ENCODE results near the gene USP3. TPM values are rescaled to one million over a fixed set of nuclear protein-coding genes. Genes with fewer than 3 reads are reported as not detected.
A peak's percentile ranks its signal among the peaks of the same experiment; 100 is the strongest.

The USP3 gene
- total and polyA plus RNA-seq, 5 experiments from 2014 or later, result 31.6 to 136 (median 42.9) TPM

GRCh38 chr15:63586790-63587189 is 82.4 kb downstream of the USP3 start:
- H3K4me3 Mint-ChIP-seq, result no peak overlapping the region
- POLR2A ChIA-PET, result no interaction called here
- H3K4me1 Mint-ChIP-seq, result peaks cover 23 to 26% (median 24%) of the 10 kb centered on the region in 4 donors
- peaks cover 30 to 87% (median 58%) of the 10 kb centered on the region in 3 donors for H3K36me3 Mint-ChIP-seq
- ATAC-seq (no peak), DNase-seq (no peak)
- H3K27me3 Mint-ChIP-seq, result no peaks in the 10 kb centered on the region
- H3K27ac Mint-ChIP-seq, result peak overlapping the region in 8 of 10 donors; percentile 8 to 64 (median 34)
- H3K9me3 Mint-ChIP-seq, result peaks cover 0 to 2% (median 0%) of the 10 kb centered on the region in 9 donors

DNA sequence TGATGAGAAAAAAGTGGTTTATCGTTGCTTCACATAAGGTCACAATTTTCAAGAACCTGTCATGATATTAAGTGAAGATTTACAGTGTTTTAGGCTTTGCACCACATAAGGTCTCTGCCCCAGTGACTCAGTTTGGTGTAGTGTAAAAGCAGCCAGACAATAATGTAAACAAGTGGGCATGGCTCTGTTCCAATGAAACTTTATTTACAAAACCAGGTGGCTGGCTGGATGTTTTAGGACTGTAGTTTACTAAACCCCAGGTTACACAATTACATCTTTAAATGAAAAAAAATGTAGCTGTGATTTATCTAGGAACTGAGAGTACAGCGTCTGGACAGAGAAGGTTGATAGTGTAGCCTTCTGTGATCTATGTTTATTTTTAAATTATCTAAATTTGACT is 83.1 kb downstream of the USP3 start:
- peaks cover 20 to 30% (median 23%) of the 10 kb centered on the region in 4 donors for H3K4me1 Mint-ChIP-seq
- no peaks in the 10 kb centered on the region for H3K27me3 Mint-ChIP-seq
- H3K36me3 Mint-ChIP-seq, result peaks cover 26 to 86% (median 54%) of the 10 kb centered on the region in 3 donors
- H3K27ac Mint-ChIP-seq, result peak overlapping the region in 1 of 10 donors; percentile 11
- ATAC-seq (no peak), DNase-seq (no peak)
- POLR2A ChIA-PET, result interaction anchor here (1.1 to 1.3 kb wide), 2 partner anchors 13 to 123 kb away, joined by 3 read pairs; no protein-coding TSS in a partner anchor
- H3K9me3 Mint-ChIP-seq, result peaks cover 0 to 2% (median 0%) of the 10 kb centered on the region in 9 donors
- H3K4me3 Mint-ChIP-seq, result no peak overlapping the region

GRCh38 chr15:63588826-63589225 is 84.4 kb downstream of the USP3 start:
- H3K9me3 Mint-ChIP-seq, result peaks cover 0 to 2% (median 0%) of the 10 kb centered on the region in 9 donors
- DNase-seq (no peak), ATAC-seq (no peak)
- POLR2A ChIA-PET, result interaction anchor here (0.9 to 1.3 kb wide), 3 partner anchors 10 to 124 kb away, joined by 3 read pairs; no protein-coding TSS in a partner anchor
- no peak overlapping the region for H3K4me3 Mint-ChIP-seq
- peaks cover 25 to 86% (median 51%) of the 10 kb centered on the region in 3 donors for H3K36me3 Mint-ChIP-seq
- no peaks in the 10 kb centered on the region for H3K27me3 Mint-ChIP-seq
- peak overlapping the region in 3 of 10 donors; percentile 15 to 38 (median 36) for H3K27ac Mint-ChIP-seq
- peaks cover 27 to 37% (median 30%) of the 10 kb centered on the region in 4 donors for H3K4me1 Mint-ChIP-seq

GRCh38 chr15:63593705-63594671 is 89.6 kb downstream of the USP3 start:
- peak; percentile 15 to 24 for ATAC-seq
- peak overlapping the region; percentile 9 to 93 (median 84) for H3K27ac Mint-ChIP-seq
- no peaks in the 10 kb centered on the region for H3K9me3 Mint-ChIP-seq
- POLR2A ChIA-PET, result interaction anchor here (1.3 kb wide), 1 partner anchor 8 kb away, joined by 3 read pairs; no protein-coding TSS in a partner anchor
- H3K36me3 Mint-ChIP-seq, result peaks cover 12 to 57% (median 21%) of the 10 kb centered on the region in 3 donors
- H3K27me3 Mint-ChIP-seq, result no peaks in the 10 kb centered on the region
- peaks cover 41 to 70% (median 66%) of the 10 kb centered on the region in 4 donors for H3K4me1 Mint-ChIP-seq
- no peak for DNase-seq
- H3K4me3 Mint-ChIP-seq, result peak overlapping the region in 1 of 10 donors; percentile 16

DNA sequence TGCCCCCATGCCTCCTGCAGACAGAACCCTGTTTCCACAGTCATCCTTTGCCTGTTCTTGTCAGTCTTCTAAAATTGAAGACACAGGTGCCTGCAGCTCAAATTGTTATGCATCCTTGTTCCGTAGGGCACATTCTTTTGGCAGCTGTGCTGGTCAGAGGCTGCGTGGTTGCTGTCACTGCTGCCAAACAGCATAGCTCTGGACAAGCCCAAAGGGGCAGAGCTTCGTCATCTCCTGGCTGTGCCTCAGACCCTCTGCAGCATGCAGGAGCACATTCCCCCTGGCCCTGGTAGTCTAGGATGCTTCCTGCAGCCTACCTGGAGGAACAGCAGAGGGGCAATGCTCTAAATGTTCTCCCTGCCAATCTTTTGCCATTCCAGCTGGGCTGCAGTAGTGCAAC is 90.7 kb downstream of the USP3 start:
- POLR2A ChIA-PET, result interaction anchor here (0.5 to 1.0 kb wide), 2 partner anchors 15 to 129 kb away, joined by 3 read pairs; no protein-coding TSS in a partner anchor
- DNase-seq (no peak), ATAC-seq (no peak)
- Mint-ChIP-seq H3K27ac (peak overlapping the region in 9 of 10 donors; percentile 9 to 87 (median 83)), H3K27me3 (no peaks in the 10 kb centered on the region), H3K4me1 (peaks cover 45 to 80% (median 76%) of the 10 kb centered on the region in 4 donors), H3K4me3 (peak overlapping the region in 1 of 10 donors; percentile 40), H3K9me3 (no peaks in the 10 kb centered on the region), H3K36me3 (peaks cover under 1 to 46% (median 12%) of the 10 kb centered on the region in 3 donors)

GRCh38 chr15:63595688-63596087 is 91.3 kb downstream of the USP3 start:
- H3K27me3 Mint-ChIP-seq, result no peaks in the 10 kb centered on the region

DNA sequence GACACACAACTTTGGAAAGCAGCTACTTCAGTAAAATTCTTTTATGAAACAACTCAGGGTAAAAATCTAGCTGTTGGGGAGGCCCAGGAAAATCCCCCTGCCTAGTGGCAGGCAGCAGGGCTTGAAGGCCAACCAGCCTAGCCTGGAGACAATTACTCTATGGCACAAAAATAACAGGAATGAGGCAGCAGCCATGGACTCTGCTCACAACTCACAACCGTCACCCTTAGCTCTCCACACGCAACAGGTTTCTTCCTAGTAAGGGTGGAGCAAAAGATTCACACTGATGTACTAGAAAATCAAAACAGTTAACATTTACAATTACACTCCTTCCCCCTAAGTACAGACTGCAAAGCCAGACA is 92.3 kb downstream of the USP3 start:
- no peak for DNase-seq
- H3K27ac Mint-ChIP-seq, result peak overlapping the region in 9 of 10 donors; percentile 18 to 88 (median 73)
- peaks cover 0 to 30% (median 8%) of the 10 kb centered on the region in 3 donors for H3K36me3 Mint-ChIP-seq
- no peaks in the 10 kb centered on the region for H3K9me3 Mint-ChIP-seq
- peaks cover 36 to 73% (median 70%) of the 10 kb centered on the region in 4 donors for H3K4me1 Mint-ChIP-seq
- H3K4me3 Mint-ChIP-seq, result peak overlapping the region in 1 of 10 donors; percentile 12
- POLR2A ChIA-PET, result interaction anchor here (0.8 to 5.9 kb wide), 4 partner anchors 13 to 130 kb away, joined by 3 to 44 read pairs (median 4); no protein-coding TSS in a partner anchor
- no peak for ATAC-seq
- no peaks in the 10 kb centered on the region for H3K27me3 Mint-ChIP-seq

More at GRCh38 chr15:63595688-63596087, 91.3 kb downstream of the USP3 start:
- no peaks in the 10 kb centered on the region for H3K9me3 Mint-ChIP-seq
- peak overlapping the region in 9 of 10 donors; percentile 56 to 87 (median 79) for H3K27ac Mint-ChIP-seq
- DNase-seq (no peak), ATAC-seq (no peak)
- H3K4me3 Mint-ChIP-seq, result no peak overlapping the region
- H3K4me1 Mint-ChIP-seq, result peaks cover 43 to 79% (median 76%) of the 10 kb centered on the region in 4 donors
- peaks cover 0 to 40% (median 12%) of the 10 kb centered on the region in 3 donors for H3K36me3 Mint-ChIP-seq
- POLR2A ChIA-PET, result interaction anchor here (1.0 kb wide), 1 partner anchor 15 kb away, joined by 3 read pairs; no protein-coding TSS in a partner anchor

DNA sequence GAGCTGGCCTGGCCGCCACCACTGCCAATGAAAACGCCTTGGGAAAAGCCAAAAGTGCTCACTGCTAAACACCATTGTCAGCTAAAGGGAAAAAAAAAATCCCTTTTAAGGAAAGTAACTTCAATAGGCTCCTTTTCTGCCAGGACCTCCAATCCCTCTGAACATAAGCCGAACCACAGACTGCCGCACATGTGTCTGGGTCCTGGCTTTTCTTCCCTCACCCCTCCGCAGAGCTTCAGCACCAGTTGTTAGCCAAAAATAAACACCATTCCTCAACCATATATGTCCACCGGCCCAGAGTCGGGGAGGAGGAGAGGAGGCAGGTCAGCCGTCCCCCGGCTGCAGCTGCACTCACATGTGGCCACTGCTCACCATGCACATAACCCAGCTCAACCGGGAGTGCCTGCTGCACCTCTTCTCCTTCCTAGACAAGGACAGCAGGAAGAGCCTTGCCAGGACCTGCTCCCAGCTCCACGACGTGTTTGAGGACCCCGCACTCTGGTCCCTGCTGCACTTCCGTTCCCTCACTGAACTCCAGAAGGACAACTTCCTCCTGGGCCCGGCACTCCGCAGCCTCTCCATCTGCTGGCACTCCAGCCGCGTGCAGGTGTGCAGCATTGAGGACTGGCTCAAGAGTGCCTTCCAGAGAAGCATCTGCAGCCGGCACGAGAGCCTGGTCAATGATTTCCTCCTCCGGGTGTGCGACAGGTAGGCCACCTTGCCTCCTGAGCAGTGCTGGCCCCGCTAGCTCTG is 92.8 kb downstream of the USP3 start, which contains the start of gene FBXL22:
FBXL22 (plus strand) TSS at position 350 of the 753 bp plus-strand sequence; CDS start at position 356, 6 bp downstream.
- POLR2A ChIA-PET, result interaction anchor here (1.5 to 5.9 kb wide), 3 partner anchors 13 to 131 kb away, joined by 3 to 44 read pairs (median 4); no protein-coding TSS in a partner anchor
- ATAC-seq (no peak), DNase-seq (no peak)
- Mint-ChIP-seq H3K27me3 (no peaks in the 10 kb centered on the region), H3K36me3 (peaks cover 0 to 24% (median 8%) of the 10 kb centered on the region in 3 donors), H3K27ac (peak within 1 kb of the TSS; percentile 18 to 94 (median 79)), H3K4me1 (peaks cover 40 to 73% (median 70%) of the 10 kb centered on the region in 4 donors), H3K9me3 (no peaks in the 10 kb centered on the region), H3K4me3 (peak within 1 kb of the TSS in 5 of 10 donors; percentile 0 to 93 (median 41))

- POLR2A ChIA-PET, result interaction anchor here (1.6 to 5.9 kb wide), 3 partner anchors 12 to 101 kb away, joined by 3 to 44 read pairs (median 42); partner anchors contain the start of gene USP3
These were observed 93.4 kb downstream of the USP3 start for GRCh38 chr15:63597821-63598220.

DNA sequence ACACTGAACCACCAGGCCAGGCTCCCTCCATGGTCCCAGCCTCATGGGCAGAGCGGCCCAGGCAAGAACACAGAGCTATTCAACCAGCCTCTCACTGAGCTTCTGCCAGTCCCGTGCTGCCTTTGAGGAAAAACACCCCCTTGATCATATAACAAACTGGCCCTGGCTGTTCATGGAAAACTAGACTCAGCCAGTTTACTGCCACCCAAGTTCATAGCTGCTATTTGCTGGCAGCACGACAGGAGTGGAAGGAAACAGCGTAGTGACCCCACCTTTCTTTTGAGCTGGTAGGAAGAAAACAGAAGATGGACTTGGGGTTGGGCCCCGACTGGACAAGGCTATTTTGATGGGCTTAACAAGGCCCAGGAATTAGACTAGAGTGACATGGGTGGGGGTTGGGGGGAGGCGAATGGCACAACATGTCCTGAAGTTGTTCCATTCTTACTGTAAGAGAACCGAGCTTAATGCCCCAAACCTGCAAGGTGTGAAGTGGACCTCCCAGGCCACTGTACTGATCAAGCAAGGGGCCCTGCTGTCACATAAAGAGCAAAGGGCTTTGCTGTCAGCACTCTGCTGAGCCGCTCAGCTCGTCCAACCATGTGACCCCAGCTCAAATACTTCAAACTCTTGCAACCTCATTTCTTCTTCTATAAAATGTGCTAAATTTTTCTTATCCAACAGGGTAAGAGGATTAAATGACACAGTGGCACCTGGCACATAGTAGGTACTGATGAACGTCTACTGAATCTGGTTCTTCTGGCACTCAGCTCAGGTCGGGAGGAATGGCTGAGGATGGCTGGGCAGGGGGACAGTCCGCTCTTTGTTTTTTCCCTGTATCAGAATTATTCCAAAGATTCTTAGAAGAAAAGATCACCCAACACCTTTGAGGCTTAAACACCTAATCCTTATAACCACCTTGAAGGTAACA is 94.3 kb downstream of the USP3 start:
- ATAC-seq, result no peak
- Mint-ChIP-seq H3K27ac (peak overlapping the region; percentile 78 to 99 (median 92)), H3K27me3 (no peaks in the 10 kb centered on the region), H3K36me3 (peaks cover 0 to 12% (median under 1%) of the 10 kb centered on the region in 3 donors), H3K4me1 (peaks cover 37 to 74% (median 71%) of the 10 kb centered on the region in 4 donors), H3K4me3 (peak overlapping the region; percentile 85 to 93 (median 89)), H3K9me3 (no peaks in the 10 kb centered on the region)
- POLR2A ChIA-PET, result interaction anchor here (0.8 to 5.9 kb wide), 11 partner anchors 10 to 497 kb away, joined by 3 to 44 read pairs (median 6); partner anchors contain the start of genes SNX1 and USP3
- DNase-seq, result no peak

More at GRCh38 chr15:63597821-63598220, 93.4 kb downstream of the USP3 start:
- Mint-ChIP-seq H3K27ac (peak overlapping the region in 6 of 10 donors; percentile 48 to 88 (median 64)), H3K27me3 (no peaks in the 10 kb centered on the region), H3K4me1 (peaks cover 39 to 75% (median 74%) of the 10 kb centered on the region in 4 donors), H3K36me3 (peaks cover 0 to 21% (median 8%) of the 10 kb centered on the region in 3 donors), H3K4me3 (peak overlapping the region in 2 of 10 donors; percentile 7 to 41), H3K9me3 (no peaks in the 10 kb centered on the region)
- DNase-seq (no peak), ATAC-seq (no peak)

All from naive thymus-derived CD8-positive, alpha-beta T cell (primary cell).